Endothelial cell of umbilical vein (primary cell): ENCODE results near the gene PTGDS.

ENCODE experiments used
- EZH2 ChIP-seq: IDR thresholded peaks from 2 replicates; pipeline ENCODE4 v1.6.1; 2012; ENCODE audit warnings: borderline replicate concordance, low read depth, mild to moderate bottlenecking, moderate library complexity, low read length, inconsistent platforms; ENCODE audit not compliant: severe bottlenecking
- JUN ChIP-seq: IDR thresholded peaks from 2 replicates; pipeline ENCODE4 v1.6.1; 2011; ENCODE audit warnings: borderline replicate concordance, low read depth; ENCODE audit not compliant: insufficient read length, insufficient read depth
- POLR2A ChIP-seq: IDR thresholded peaks from 2 replicates; pipeline ENCODE4 v1.6.1; 2012; ENCODE audit warnings: low read depth, mild to moderate bottlenecking, control low read depth, low read length
- TF ChIP-seq, protein P1 (sequence below), 2 donors: IDR thresholded peaks; 1 replicate in 1 of 2; 2 replicates in 1 of 2; pipeline ENCODE4 v1.5.1; 2011; ENCODE audit warnings: low read length in 2 of 2, mild to moderate bottlenecking in 2 of 2, moderate library complexity in 2 of 2, control low read depth in 1 of 2, inconsistent platforms in 1 of 2, low read depth in 1 of 2; ENCODE audit not compliant: insufficient read depth in 1 of 2; ENCODE audit errors: extremely low read depth in 1 of 2

DNA sequence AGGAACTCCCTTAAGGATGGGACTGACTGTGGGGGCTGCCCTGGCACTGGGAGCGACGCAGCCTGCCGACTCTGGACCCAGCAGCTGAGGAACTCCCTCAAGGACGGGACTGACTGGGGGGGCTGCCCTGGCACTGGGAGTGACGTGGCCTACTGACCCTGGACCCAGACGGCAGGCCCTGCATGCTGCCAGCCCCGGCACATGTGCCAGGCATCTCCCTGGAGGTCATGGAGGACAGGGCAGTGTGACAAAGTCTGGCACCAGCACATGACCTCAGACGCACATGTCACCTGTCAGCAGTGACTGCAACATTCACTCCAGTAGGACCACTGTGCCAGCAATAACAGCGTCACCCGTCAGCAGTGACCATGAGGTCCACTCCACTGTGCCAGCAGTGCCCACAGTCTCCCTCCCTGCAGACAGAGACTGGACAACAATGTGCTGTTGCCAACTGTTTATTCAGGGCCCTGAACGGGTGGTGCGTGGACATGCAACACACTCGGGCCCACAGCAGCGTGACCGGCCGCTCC is 37.2 kb upstream of the PTGDS start:
- TF ChIP-seq, protein P1, sequence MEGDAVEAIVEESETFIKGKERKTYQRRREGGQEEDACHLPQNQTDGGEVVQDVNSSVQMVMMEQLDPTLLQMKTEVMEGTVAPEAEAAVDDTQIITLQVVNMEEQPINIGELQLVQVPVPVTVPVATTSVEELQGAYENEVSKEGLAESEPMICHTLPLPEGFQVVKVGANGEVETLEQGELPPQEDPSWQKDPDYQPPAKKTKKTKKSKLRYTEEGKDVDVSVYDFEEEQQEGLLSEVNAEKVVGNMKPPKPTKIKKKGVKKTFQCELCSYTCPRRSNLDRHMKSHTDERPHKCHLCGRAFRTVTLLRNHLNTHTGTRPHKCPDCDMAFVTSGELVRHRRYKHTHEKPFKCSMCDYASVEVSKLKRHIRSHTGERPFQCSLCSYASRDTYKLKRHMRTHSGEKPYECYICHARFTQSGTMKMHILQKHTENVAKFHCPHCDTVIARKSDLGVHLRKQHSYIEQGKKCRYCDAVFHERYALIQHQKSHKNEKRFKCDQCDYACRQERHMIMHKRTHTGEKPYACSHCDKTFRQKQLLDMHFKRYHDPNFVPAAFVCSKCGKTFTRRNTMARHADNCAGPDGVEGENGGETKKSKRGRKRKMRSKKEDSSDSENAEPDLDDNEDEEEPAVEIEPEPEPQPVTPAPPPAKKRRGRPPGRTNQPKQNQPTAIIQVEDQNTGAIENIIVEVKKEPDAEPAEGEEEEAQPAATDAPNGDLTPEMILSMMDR (IDR thresholded peaks at IDR 0.05; ENCODE audit: extremely low read depth in 1 of 2, insufficient read depth in 1 of 2, low read depth in 1 of 2, low read length in 2 of 2): no peak
- no peak for TF ChIP-seq POLR2A
- TF ChIP-seq JUN: no peak
- no peak for TF ChIP-seq EZH2
